GM19238 (cell line): ENCODE results near the gene MAD2L2.

Experiments
- DNase-seq: peaks from one replicate; pipeline ENCODE4 v3.0.0; 2011; ENCODE audit warnings: low spot score; ENCODE audit not compliant: insufficient read length

Gene MAD2L2

DNA sequence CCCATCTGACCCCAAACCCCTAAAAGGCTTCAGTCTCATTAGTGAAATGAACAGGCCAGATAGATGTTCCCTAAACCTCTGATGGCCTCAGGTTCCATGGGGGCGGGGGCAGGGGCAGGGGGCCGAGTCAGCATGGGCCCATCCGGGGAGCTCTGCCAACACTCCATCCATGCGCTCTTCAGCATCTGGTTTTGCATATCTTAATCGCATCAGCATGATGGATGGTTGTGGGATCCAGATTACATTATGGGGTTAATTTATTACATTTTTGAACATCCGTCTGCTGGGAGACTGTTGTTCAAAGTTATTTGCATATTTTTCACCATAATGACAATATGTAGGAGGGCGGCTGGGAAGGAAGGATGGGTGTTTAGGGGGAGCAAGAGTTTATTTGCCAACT is 3.1 kb upstream of the MAD2L2 start:
- no peak for DNase-seq

DNA sequence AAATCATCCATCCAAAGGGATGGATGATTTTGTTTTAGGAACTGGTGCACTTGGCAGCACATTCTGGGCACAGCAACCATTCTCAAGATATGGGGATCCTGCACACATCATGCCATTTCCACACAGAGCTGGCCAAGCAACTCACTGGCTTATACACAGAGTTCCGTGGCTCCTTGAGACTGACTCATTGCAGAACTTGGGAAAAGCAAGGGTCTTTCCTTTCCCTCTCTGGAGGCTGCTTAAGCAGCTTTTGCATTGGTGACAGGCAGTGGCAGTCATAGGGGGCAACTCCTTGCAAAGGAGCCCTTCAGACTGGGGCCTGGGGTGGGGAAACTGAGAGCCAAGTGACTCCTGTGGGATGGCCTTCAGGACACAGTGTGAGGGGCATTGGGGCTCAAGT is 1.9 kb upstream of the MAD2L2 start:
- DNase-seq, result no peak

DNA sequence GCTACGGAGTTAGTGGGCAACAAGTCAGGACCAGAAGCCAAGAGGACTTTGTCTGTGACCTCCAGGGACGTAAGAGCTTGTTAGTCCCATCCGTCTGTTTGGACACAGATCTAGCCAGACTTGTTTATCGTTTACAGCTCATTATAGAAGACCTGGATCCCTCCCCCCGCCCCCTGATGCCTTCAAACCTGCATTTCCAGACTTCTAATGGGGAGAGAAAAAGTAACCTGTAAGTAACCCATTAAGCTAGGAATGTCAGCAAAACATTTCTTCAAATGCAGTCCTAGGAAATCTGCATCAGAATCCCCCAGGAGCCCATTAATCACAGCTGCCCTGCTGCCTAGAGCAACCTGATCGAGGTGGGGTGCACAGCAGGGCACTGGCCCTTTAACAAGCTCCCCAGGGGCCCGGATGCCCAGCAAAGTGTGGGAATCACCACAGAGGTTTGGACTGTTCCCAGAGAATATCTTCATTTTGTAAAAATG is 1.4 kb upstream of the MAD2L2 start:
- DNase-seq, result no peak

DNA sequence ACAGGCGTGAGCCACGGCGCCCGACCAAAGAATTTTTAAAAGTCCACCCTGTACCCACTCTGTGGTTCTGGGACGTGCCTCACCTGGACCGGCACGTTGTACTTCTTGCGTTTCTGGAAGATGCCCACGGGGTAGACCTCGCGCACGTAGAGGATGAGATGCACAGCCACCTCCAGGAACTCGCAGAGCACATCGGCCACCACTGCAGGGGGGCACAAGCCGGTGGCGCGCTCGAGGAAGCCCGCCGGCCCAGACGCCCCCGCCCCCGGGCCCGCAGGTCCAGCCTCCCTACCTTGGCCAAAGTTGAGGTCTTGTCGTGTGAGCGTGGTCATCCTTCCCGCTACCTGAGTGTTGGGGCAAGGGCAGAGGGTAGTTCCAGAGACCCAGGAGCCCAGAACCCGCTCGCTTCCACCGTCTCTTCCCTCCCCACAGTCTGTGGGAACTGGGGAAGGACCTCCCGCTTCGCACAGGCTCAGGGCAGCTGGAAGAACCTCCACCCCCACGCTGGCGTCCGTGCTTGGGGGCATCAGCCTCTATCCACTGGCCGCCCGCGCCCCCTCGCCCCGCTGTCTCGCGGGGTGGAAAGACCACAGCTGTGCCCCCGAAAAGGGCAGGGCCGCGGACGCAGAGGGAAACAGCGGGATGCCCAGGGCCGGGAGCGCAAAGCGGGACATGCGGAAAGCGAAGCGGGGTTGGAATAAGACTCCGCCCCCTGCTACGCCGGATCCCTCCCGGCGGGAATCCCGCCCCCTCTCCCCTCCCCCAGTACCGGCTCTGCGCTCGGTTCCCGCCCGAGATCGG is 478 bp downstream of the MAD2L2 start:
- peak; percentile 45 for DNase-seq

DNA sequence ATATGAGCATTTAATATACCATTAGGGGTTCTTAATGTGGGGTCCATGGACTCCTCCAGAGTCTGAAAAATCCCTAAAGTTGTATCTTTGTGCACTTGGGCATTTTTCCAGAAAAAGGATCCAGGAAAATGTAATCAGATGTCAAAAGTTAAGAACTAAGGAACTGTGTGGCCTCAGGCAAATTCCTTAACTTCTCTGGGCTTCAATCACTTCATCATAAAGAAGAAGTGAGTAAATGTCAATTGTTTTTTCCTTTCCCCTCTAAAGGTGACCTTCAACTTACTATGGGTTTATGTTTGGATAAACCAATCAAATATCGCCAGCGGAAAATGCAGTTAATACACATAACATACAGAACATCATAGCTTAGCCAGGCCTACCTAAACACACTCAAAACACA is 2.5 kb downstream of the MAD2L2 start:
- DNase-seq, result no peak

DNA sequence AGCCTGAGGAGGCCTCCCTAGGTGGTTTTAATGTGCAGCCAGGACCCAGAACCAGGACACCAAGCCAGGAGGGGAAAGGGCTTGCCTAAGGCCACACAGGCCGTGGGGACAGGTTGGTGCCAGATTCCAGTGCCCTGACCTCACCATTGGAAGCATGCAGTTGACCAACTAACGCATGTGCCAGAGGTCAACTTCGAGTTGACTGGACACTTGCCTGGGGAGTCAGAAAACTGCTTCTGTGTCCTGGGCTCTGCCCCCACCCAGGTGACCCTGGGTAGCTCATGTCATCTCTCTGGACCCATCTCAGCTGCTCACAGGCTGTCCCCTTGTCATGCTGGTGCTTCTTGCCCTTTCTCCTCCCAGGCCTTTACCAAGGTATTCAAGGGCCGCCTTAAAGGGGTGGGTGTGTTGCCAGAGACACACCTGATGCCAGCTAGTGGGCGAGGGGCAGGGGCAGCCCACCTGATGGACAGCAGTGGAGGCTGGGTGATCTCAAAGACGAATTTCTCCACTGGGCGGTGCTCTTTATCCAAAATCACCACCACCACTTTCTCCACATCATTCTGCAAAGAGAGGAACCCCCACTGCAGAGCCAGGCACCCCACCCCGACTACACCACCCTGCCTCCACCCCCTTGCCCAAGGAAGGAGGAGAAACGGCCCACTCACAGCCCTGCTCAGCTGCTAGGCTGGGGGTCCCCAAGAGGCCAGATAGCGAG is 4.4 kb downstream of the MAD2L2 start:
- DNase-seq, result no peak

DNA sequence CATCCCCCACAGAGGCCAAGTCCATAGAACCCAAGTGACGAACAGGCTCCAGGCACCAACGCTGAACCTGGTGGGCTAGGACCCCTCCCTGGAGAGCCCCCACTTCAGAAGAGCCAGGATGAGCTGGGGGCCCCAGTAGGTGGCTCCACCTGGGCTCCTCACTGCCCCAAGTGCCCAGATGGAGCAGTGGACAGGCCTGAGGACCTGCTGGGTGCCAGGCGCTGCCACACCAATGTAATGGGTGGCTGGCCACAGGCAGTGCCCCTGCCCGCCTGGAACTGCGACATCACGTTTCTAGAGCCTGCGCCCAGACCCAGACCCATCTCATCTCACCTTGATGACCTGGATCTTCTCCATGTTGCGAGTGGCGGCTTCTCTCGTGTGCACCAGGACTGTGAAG is 5.6 kb downstream of the MAD2L2 start:
- no peak for DNase-seq

DNA sequence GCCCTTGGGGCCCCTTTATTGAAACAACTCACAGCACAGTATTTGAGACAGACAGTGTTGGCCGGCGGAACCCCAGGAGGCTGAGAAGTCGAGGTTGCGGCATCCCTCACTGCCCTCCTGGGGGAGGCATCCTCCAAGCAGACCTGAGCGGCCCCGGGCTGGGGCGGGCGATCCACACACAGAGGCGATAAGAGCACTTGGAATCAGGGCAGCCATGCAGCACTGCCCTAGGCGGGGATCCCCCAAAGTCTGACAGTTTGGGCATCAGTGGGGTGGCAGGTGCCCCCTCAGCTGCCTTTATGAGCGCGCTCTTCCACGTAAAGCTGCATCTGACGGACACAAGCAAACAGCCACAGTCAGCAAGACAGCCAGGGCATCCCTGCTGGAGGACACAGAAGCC is 6.5 kb downstream of the MAD2L2 start:
- no peak for DNase-seq

DNA sequence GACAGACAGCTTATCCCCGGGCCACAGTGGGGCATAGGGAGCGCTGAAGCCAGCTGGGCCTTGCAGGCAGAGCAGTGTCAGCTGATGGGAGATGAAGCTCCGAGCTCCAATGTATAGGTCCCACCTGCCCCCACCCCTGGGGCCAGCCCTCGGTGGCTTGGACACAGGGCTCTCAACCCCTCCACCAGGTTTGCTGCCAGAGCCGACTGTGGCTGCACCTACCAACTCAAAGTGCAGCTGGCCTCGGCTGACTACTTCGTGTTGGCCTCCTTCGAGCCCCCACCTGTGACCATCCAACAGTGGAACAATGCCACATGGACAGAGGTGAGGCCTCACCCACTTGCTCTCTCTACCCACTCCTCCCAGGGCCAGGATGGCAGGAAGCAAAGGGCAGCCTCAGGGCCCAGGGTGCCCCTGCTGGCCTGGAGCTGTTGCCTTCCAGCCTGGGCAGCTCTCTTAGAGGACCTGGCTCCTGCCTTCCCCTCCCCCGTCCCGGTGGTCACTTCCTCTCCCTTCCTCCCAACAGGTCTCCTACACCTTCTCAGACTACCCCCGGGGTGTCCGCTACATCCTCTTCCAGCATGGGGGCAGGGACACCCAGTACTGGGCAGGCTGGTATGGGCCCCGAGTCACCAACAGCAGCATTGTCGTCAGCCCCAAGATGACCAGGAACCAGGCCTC is 7.7 kb downstream of the MAD2L2 start:
- no peak for DNase-seq

DNA sequence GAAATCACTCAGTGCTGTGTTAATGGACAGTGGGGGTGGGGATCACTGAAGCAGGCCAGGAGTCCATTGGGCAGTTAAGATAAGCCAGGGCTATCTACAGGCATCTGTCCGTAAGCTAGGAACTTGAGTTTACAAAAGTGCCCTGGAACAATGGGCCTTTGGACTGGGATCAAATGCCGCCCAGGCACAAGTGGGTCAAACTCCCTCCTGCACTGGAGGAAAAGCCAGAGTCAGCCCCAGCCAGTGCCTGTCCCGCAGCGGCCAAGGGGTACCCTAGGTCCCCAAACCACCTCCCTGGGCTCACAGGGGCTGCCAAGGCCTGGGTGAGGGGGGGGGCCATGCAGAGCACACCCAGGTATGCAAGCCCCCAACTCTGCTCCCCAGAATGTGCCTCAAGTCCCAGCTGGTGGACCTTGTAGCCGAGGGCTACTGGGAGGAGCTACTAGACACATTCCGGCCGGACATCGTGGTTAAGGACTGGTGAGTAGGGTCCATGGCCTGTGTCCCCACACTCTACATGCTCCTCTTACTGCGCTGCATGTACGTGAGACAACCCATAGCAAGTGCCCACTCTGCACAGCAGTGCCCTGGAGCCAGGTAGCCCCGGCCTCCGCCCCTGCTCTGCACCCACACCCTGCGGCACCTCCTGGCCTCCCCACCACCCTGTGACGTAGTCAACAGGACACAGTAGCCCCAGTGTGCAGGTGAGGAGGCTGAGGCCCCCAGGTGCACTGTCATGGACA is 9.2 kb downstream of the MAD2L2 start:
- no peak for DNase-seq

DNA sequence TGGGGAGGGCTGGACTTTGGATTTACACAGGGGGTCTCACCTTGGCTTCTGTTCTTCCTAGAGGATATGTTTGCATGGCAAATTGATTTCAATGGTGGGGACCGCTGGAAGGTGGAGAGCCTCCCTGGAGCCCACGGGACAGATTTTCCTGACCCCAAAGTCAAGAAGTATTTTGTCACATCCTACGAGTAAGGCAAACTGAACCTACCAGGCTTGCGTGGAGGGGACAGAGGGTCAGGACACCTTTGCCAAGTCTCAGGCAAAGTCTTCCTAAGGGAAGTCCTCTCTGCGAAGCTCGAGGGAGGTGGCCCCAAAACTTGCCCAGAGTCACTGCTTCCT is 9.8 kb downstream of the MAD2L2 start:
- no peak for DNase-seq

DNA sequence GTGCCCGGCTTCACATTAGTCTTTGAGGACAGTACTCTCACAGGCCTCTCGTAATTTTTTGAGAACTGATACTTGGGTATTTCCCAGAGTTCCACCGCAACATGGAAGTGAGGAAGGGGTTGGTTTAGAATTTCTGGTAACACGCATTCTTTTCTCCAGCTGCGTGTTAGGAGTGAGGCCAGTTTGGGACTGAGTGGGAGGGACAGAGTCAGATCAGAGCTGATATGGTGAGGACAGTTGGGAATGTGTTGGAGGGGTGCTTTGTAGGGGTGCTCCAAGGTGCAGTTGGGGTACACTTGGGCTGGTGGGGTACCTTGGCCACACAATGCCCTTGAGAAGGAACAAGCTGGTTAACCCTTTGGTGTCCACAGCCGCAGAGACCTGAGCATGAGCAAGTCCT is 10.2 kb downstream of the MAD2L2 start:
- DNase-seq, result no peak

DNA sequence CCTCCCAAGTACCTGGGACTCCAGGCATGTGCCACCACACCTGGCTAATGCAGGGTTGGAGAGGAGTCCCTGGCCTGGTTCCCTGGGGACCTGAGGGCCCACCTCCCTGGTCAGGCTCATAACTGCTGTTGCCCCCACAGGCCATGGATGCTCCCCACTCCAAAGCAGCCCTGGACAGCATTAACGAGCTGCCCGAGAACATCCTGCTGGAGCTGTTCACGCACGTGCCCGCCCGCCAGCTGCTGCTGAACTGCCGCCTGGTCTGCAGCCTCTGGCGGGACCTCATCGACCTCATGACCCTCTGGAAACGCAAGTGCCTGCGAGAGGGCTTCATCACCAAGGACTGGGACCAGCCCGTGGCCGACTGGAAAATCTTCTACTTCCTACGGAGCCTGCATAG is 12.4 kb downstream of the MAD2L2 start:
- DNase-seq, result no peak

DNA sequence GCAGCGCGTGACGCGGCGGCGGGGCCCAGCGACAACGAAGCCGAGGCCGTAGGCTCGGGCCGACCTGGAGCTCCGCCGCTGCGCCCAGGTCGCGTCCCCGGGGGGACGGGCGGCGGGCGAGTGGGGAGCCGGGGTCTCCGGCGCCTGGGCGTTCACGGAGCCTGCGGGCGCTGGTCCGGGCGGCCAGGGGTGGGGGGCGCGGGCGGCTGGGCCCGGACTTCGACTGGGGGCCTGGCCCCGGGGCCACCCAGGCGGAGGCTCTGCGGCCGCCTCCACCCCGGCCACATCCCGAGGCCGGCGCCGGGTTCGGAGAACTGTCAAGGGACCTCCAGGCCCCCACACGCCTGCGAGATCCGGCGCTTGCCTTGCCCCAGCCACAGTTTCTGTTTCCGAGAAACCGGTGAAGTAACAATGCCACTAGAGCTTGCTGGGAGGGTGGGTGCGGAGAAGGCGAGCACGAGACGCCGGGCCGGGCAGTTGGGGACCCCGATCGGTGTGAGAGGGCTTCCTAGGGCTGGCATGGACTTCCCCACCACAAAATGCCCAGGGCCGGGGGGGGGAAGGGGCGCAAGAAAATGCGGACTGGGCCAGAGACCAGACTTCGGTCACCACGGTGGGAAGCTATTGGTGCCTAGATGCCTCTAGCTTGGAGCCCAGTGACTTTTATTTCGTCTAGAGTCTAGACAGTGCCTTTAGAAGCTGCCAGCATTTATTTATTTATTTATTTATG is 16.4 kb downstream of the MAD2L2 start:
- peak; percentile 76 for DNase-seq

DNA sequence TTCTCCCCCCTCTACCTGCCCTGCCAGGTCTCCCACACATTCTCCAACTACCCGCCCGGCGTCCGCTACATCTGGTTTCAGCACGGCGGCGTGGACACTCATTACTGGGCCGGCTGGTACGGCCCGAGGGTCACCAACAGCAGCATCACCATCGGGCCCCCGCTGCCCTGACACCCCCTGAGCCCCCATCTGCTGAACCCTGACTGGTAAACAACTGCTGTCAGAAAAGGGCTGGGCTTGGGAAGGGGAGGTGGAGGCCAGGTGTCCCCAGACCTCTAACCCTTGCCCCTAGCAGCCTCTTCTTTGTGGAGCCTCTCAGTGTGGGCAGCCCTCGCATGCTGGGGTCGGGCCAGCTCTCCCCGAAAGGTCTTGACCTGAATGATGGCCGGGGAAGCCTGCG is 19.8 kb downstream of the MAD2L2 start:
- DNase-seq, result no peak

DNA sequence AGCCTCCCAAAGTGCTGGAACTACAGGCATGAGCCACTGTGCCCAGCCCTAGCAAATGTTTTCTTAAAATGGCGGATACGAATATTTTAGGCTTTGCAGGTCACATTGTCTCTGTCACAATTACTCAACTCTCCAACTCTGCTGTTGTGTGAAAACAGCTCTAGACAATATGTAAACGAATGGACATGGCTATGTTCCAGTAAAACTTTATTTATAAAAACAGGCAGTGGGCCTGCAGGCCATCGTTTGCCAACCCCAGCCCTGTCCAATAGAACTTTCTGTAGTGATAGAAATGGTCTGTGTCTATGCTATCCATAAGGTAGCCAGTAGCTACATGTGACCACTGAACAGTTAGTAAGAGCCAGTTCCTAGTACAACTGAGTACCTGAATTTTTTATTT is 21.2 kb downstream of the MAD2L2 start:
- no peak for DNase-seq

DNA sequence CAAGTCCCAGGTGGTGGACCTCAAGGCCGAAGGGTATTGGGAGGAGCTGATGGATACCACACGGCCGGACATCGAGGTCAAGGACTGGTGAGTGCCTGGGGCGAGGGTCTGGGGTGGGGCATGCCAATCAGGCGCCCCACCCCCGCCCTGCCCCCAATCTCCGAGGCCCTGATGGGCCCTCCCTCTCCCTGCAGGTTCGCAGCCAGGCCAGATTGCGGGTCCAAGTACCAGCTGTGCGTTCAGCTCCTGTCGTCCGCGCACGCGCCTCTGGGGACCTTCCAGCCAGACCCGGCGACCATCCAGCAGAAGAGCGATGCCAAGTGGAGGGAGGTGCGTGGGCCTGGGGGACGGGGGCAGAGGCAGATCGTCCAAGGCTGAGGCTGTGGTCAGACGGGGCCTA is 22.4 kb downstream of the MAD2L2 start:
- no peak for DNase-seq

DNA sequence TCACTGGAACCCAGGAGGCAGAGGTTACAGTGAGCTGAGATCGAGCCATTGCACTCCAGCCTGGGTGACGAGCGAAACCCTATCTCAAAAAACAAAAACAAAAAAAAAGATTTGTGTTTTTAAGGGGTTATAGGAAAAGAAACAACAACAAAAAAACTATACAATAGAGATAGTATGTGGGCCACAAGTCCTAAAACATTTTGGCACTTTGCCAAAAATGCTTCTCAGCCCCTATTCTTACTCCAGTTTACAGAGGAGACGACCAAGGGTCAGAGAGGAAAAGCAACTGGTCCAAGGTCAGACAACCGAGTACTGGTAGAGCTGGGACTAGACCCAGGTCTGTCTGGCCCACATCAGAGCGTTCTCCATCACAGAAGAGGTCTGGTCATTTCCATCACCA is 23.3 kb downstream of the MAD2L2 start:
- no peak for DNase-seq

DNA sequence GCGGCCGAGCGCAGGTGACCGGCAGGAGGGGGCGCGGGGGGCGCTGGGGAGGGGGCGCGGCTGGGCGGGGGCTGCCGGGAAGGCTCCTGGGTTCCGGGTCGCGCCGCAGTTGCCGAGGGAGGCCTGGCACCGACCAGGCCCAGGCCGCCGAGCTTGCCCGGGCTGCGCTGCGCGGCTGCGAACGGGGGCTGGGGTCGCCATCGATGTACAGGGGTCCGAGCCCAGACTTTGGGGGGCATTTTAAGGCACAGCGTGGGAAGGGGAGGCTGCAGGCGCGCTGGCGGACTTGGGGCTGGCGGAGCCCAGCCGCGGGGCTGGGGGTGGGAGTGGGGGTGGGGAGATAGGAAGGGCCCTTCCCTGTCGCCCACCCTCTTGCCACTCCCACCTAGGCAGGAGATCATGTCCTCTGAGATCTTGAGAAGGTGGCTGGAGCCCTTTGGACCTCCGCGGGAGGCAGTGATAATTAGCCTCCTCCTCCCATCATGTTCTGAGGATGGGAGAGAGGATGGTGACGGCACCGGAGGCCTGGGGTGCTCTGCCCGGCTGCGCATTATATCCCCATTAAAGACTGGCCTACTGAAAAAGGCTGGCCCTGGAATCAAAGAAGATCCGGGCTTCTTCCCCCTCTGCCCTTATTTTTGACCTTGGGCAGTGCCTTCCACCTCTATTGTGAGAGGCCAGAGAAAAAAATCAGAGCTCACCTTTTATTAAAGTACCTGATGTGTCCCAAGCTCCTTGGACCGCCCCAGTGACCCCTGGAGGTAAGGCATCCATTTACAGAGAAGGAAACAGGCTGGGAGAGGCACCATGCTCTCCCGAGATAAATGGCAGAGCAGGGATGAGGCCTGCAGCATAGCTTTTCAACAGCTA is 25.8 kb downstream of the MAD2L2 start:
- no peak for DNase-seq
